BLaER1 (cell line): ENCODE results near the gene TAPBP.
A peak's percentile ranks its signal among the peaks of the same experiment; 100 is the strongest.

ENCODE experiments used
- H3K27ac ChIP-seq: shearing (Covaris generic); formaldehyde crosslinking; 2 replicates; pipeline ENCODE4 v1.8.1; 2022
- H3K27me3 ChIP-seq: shearing (Covaris generic); formaldehyde crosslinking; 2 replicates; pipeline ENCODE4 v1.8.1; 2022
- H3K36me3 ChIP-seq: shearing (Covaris generic); formaldehyde crosslinking; 2 replicates; pipeline ENCODE4 v1.8.1; 2022
- H3K4me1 ChIP-seq: shearing (Covaris generic); formaldehyde crosslinking; 2 replicates; pipeline ENCODE4 v1.8.1; 2022
- H3K4me2 ChIP-seq: shearing (Covaris generic); formaldehyde crosslinking; 2 replicates; pipeline ENCODE4 v1.8.1; 2022
- H3K4me3 ChIP-seq: shearing (Covaris generic); formaldehyde crosslinking; 2 replicates; pipeline ENCODE4 v1.8.1; 2022
- H3K9ac ChIP-seq: shearing (Covaris generic); formaldehyde crosslinking; 2 replicates; pipeline ENCODE4 v1.8.1; 2022
- H3K9me3 ChIP-seq: shearing (Covaris generic); formaldehyde crosslinking; 2 replicates; pipeline ENCODE4 v1.8.1; 2022
- H4K20me1 ChIP-seq: shearing (Covaris generic); formaldehyde crosslinking; 2 replicates; pipeline ENCODE4 v1.8.1; 2022
- Cebpa-rat ChIP-seq: shearing (Covaris generic); IDR thresholded peaks from 2 replicates; pipeline ENCODE4 v1.8.1; 2022

The TAPBP gene

GRCh38 chr6:33320315-33321181, 6.7 kb upstream of the TAPBP start:
- Histone ChIP-seq H3K4me3 (no peak overlapping the region), H3K36me3 (peaks cover 36% of the 10 kb centered on the region), H4K20me1 (peaks cover 54% of the 10 kb centered on the region), H3K9me3 (no peaks in the 10 kb centered on the region), H3K4me1 (peaks cover 70% of the 10 kb centered on the region), H3K27me3 (no peaks in the 10 kb centered on the region), H3K27ac (no peak overlapping the region; the same call in 1 of the 2 replicates), H3K4me2 (peak overlapping the region; percentile 98), H3K9ac (peak overlapping the region; percentile 92)
- TF ChIP-seq Cebpa-rat: no peak

GRCh38 chr6:33319939-33320314, 6.0 kb upstream of the TAPBP start:
- Histone ChIP-seq H3K36me3 (peaks cover 36% of the 10 kb centered on the region), H3K9me3 (no peaks in the 10 kb centered on the region), H3K4me2 (peak overlapping the region; percentile 98), H3K27me3 (no peaks in the 10 kb centered on the region), H3K9ac (peak overlapping the region; percentile 92; the same call in 1 of the 2 replicates), H4K20me1 (peaks cover 54% of the 10 kb centered on the region), H3K4me1 (peaks cover 76% of the 10 kb centered on the region), H3K4me3 (no peak overlapping the region), H3K27ac (no peak overlapping the region)
- TF ChIP-seq Cebpa-rat: no peak

- Histone ChIP-seq H4K20me1 (peaks cover 54% of the 10 kb centered on the region), H3K4me3 (peak overlapping the region; percentile 73), H3K4me1 (peaks cover 72% of the 10 kb centered on the region), H3K4me2 (peak overlapping the region; percentile 76), H3K27me3 (no peaks in the 10 kb centered on the region), H3K36me3 (peaks cover 36% of the 10 kb centered on the region), H3K27ac (no peak overlapping the region), H3K9ac (peak overlapping the region; percentile 92; the same call in 1 of the 2 replicates), H3K9me3 (no peaks in the 10 kb centered on the region)
- no peak for TF ChIP-seq Cebpa-rat
These were observed 4.7 kb upstream of the TAPBP start for GRCh38 chr6:33318426-33319073.

GRCh38 chr6:33317669-33318425, 4.0 kb upstream of the TAPBP start, which contains the start of gene ZBTB22:
ZBTB22 (minus strand) TSS chr6:33317744; CDS start chr6:33316916, 828 bp downstream.
- H3K4me1 ChIP-seq: peaks cover 71% of the 10 kb centered on the region
- peak within 1 kb of the TSS; percentile 73 for H3K4me3 ChIP-seq
- no peak for TF ChIP-seq Cebpa-rat
- peak within 1 kb of the TSS; percentile 71; the same call in 1 of the 2 replicates for H3K27ac ChIP-seq
- no peaks in the 10 kb centered on the region for H3K9me3 ChIP-seq
- no peaks in the 10 kb centered on the region for H3K27me3 ChIP-seq
- peak within 1 kb of the TSS; percentile 76 for H3K4me2 ChIP-seq
- peaks cover 60% of the 10 kb centered on the region for H4K20me1 ChIP-seq
- H3K9ac ChIP-seq: peak within 1 kb of the TSS; percentile 92
- peaks cover 36% of the 10 kb centered on the region for H3K36me3 ChIP-seq

- peaks cover 75% of the 10 kb centered on the region for H3K4me1 ChIP-seq
- peak overlapping the region; percentile 68 for H3K4me2 ChIP-seq
- peaks cover 36% of the 10 kb centered on the region for H3K36me3 ChIP-seq
- no peak overlapping the region for H3K9ac ChIP-seq
- no peaks in the 10 kb centered on the region for H3K27me3 ChIP-seq
- H3K4me3 ChIP-seq: peak overlapping the region; percentile 73
- TF ChIP-seq Cebpa-rat: no peak
- peaks cover 65% of the 10 kb centered on the region for H4K20me1 ChIP-seq
- no peak overlapping the region for H3K27ac ChIP-seq
- no peaks in the 10 kb centered on the region for H3K9me3 ChIP-seq
These were observed 3.5 kb upstream of the TAPBP start for GRCh38 chr6:33317419-33317668.

- Histone ChIP-seq H3K4me2 (peak overlapping the region; percentile 68), H3K9ac (no peak overlapping the region), H3K27ac (no peak overlapping the region), H3K27me3 (no peaks in the 10 kb centered on the region), H4K20me1 (peaks cover 66% of the 10 kb centered on the region), H3K36me3 (peaks cover 41% of the 10 kb centered on the region), H3K9me3 (no peaks in the 10 kb centered on the region), H3K4me1 (peaks cover 77% of the 10 kb centered on the region), H3K4me3 (peak overlapping the region; percentile 54)
- TF ChIP-seq Cebpa-rat: no peak
These were observed 2.9 kb upstream of the TAPBP start for GRCh38 chr6:33316603-33317418.

- TF ChIP-seq Cebpa-rat: no peak
- peaks cover 45% of the 10 kb centered on the region for H3K36me3 ChIP-seq
- H3K9me3 ChIP-seq: no peaks in the 10 kb centered on the region
- H3K9ac ChIP-seq: no peak overlapping the region
- H3K27ac ChIP-seq: no peak overlapping the region
- H3K4me1 ChIP-seq: peaks cover 76% of the 10 kb centered on the region
- no peaks in the 10 kb centered on the region for H3K27me3 ChIP-seq
- H4K20me1 ChIP-seq: peaks cover 66% of the 10 kb centered on the region
- peak overlapping the region; percentile 96 for H3K4me2 ChIP-seq
- no peak overlapping the region for H3K4me3 ChIP-seq
These were observed 2.1 kb upstream of the TAPBP start for GRCh38 chr6:33315793-33316602.

- H3K9ac ChIP-seq: 0 out of 2 replicates have a peak overlapping the region, but pooled peaks have one; percentile 94
These were observed 1.3 kb upstream of the TAPBP start for GRCh38 chr6:33314943-33315792.

More at GRCh38 chr6:33314943-33315792, 1.3 kb upstream of the TAPBP start:
- no peaks in the 10 kb centered on the region for H3K27me3 ChIP-seq
- H3K9me3 ChIP-seq: no peaks in the 10 kb centered on the region
- H3K27ac ChIP-seq: 0 out of 2 replicates have a peak overlapping the region, but pooled peaks have one; percentile 26
- H3K4me3 ChIP-seq: peak overlapping the region; percentile 96
- peaks cover 66% of the 10 kb centered on the region for H4K20me1 ChIP-seq
- H3K4me1 ChIP-seq: peaks cover 67% of the 10 kb centered on the region
- no peak for TF ChIP-seq Cebpa-rat
- peaks cover 45% of the 10 kb centered on the region for H3K36me3 ChIP-seq
- peak overlapping the region; percentile 96 for H3K4me2 ChIP-seq
